HUES64 (cell line): ENCODE results near the gene ANKRD40.
A peak's percentile ranks its signal among the peaks of the same experiment; 100 is the strongest.

Experiments
- H3K27ac ChIP-seq: 2 replicates; pipeline ENCODE4 v1.7.0; 2013; ENCODE audit warnings: low read depth, low read length, inconsistent platforms
- H3K27me3 ChIP-seq: 2 replicates; pipeline ENCODE4 v1.6.1; 2013; ENCODE audit warnings: mild to moderate bottlenecking, low read length; ENCODE audit not compliant: insufficient read depth
- H3K36me3 ChIP-seq: 2 replicates; pipeline ENCODE4 v1.6.1; 2013; ENCODE audit warnings: mild to moderate bottlenecking, low read length; ENCODE audit not compliant: insufficient read depth
- H3K4me1 ChIP-seq: 2 replicates; pipeline ENCODE4 v1.6.1; 2013; ENCODE audit warnings: mild to moderate bottlenecking, low read length, moderate library complexity; ENCODE audit not compliant: insufficient read depth
- H3K4me3 ChIP-seq: 2 replicates; pipeline ENCODE4 v1.5.1; 2013; ENCODE audit warnings: mild to moderate bottlenecking, low read length, moderate library complexity
- H3K9ac ChIP-seq: 2 replicates; pipeline ENCODE4 v1.6.1; 2013; ENCODE audit warnings: mild to moderate bottlenecking, low read depth, low read length
- H3K9me3 ChIP-seq: 2 replicates; pipeline ENCODE4 v1.6.1; 2013; ENCODE audit warnings: low read depth, low read length; ENCODE audit not compliant: insufficient read depth
- WGBS: fragments of 150-250, 120-280 bp; methylation state at CpG from one replicate; pipeline ENCODE4 v1.1.7; 2013; ENCODE audit warnings: missing lambda C conversion rate; 5-methylcytosine and 5-hydroxymethylcytosine counted together

ANKRD40 gene

DNA sequence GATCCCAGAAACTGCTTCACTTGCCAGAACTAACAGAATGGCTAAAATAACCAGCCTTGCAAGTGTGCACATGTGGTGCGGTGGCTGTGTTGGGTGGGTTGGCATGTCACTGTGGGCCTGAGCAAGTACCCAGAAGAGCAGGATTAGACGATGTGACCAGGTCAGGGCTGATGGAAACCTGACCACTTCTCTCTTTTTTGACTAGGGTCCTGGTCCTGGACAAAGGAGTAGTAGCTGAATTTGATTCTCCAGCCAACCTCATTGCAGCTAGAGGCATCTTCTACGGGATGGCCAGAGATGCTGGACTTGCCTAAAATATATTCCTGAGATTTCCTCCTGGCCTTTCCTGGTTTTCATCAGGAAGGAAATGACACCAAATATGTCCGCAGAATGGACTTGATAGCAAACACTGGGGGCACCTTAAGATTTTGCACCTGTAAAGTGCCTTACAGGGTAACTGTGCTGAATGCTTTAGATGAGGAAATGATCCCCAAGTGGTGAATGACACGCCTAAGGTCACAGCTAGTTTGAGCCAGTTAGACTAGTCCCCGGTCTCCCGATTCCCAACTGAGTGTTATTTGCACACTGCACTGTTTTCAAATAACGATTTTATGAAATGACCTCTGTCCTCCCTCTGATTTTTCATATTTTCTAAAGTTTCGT lies 16.7 kb downstream of the ANKRD40 start:
- H3K9me3 ChIP-seq, result no peaks in the 10 kb centered on the region
- no peaks in the 10 kb centered on the region for H3K27me3 ChIP-seq
- H3K4me1 ChIP-seq, result peaks cover 26% of the 10 kb centered on the region
- peak overlapping the region; percentile 23 for H3K9ac ChIP-seq
- WGBS, result 92% methylated on average over 9 of the region's 9 CpGs
- H3K27ac ChIP-seq, result peak overlapping the region; percentile 57; the same call in 1 of the 2 replicates
- H3K36me3 ChIP-seq, result peaks cover 37% of the 10 kb centered on the region
- no peak overlapping the region for H3K4me3 ChIP-seq

DNA sequence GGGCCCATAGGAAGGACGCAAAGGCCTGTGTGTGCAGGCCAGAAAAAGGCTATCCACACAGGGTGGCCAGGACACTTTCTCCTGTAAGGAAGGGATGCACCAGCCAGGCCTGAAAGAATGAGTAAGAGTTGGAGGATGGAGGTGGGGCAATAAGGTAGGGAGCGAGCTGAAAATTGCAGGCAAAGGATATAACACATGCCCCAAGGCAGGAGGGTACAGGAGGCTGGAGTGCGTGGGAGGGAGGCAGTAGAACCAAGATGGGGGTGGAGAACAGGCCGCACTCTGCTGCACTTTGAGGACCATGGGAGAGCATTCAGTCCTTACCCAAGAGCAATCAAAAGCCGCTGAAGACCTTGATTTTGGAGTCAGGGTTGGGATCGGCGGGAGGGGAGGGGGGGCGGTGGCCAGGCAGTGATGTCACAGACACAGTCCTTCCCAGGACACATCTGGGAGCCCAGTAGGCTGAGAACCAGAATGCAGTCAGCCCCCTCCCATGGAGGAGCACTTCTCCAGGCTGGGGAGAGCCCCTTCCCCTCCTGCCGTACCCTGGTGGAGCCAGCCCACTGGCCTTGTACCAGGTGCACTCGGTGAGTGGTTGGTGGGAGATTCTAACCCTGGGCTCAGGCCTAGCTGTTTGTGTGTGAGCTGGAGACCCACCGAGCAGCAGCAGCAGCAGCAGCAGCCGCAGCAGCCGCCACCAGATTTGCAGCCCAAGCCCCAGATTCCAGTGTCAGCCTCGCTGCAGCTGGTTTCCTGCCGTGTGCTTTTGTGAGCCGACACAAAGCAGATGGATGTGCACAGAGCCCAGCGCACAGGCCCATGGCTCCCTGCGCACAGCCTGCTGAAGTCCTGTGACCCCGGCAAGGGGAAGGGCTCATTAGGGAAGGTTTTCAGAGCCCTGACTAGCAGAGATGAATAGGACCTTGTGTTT lies 17.5 kb downstream of the ANKRD40 start:
- H3K9me3 ChIP-seq, result no peaks in the 10 kb centered on the region
- H3K36me3 ChIP-seq, result peaks cover 29% of the 10 kb centered on the region
- H3K27ac ChIP-seq, result peak overlapping the region; percentile 57; the same call in 1 of the 2 replicates
- H3K27me3 ChIP-seq, result no peaks in the 10 kb centered on the region
- peak overlapping the region; percentile 23 for H3K9ac ChIP-seq
- H3K4me1 ChIP-seq, result peaks cover 27% of the 10 kb centered on the region
- 58% methylated on average over 19 of the region's 19 CpGs for WGBS
- H3K4me3 ChIP-seq, result no peak overlapping the region

DNA sequence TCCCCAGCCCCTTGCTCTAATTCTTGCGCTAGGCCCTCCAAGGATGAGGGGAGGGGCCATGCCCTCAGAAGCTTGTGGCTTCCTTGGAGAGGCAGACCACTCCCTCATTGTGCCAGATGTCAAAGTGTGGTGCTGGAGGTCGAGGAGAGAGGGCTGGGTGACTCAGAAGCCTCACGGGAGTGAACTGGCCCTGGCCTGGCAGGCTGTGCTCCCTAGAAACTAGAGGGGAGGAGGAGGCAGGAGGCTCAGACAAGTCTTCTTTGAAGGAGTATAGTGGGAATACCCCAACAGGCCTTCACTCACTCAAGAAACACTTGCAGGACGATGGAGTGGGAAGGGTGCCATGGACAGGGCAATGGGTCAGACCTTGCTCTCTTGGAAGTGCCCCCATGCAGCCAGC lies 18.5 kb downstream of the ANKRD40 start:
- Histone ChIP-seq H3K27me3 (no peaks in the 10 kb centered on the region), H3K4me3 (no peak overlapping the region), H3K9ac (no peak overlapping the region), H3K9me3 (no peaks in the 10 kb centered on the region), H3K27ac (no peak overlapping the region), H3K4me1 (peaks cover 33% of the 10 kb centered on the region), H3K36me3 (peaks cover 21% of the 10 kb centered on the region)
- WGBS, result 63% methylated on average over 4 of the region's 4 CpGs

DNA sequence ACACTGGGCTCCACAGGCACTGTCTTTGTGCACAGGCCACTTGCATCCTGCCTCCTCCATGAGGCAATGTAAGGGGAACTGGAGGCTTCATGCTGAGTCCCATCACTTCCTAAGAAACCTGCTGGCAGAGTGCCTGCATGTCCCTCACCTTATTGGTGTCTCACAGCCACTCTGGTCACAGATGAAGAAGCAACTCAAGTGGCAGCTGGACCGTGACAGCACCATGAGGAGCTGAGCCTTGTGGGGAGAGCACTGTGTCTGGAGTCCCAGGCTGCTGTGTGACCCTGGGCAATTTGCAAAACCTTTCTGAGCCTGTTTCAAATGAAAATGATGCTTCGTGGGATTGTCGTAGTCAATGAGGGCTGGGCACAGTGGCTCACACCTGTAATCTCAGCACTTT lies 19.5 kb downstream of the ANKRD40 start:
- Histone ChIP-seq H3K4me3 (no peak overlapping the region), H3K9ac (no peak overlapping the region), H3K27me3 (no peaks in the 10 kb centered on the region), H3K4me1 (peaks cover 33% of the 10 kb centered on the region), H3K9me3 (no peaks in the 10 kb centered on the region), H3K27ac (no peak overlapping the region), H3K36me3 (peaks cover 11% of the 10 kb centered on the region)
- WGBS, result 94% methylated on average over 3 of the region's 3 CpGs

GRCh38 chr17:50687200-50688066 lies 20.3 kb downstream of the ANKRD40 start:
- Histone ChIP-seq H3K9me3 (no peaks in the 10 kb centered on the region), H3K4me1 (peaks cover 33% of the 10 kb centered on the region), H3K27ac (no peak overlapping the region), H3K9ac (no peak overlapping the region), H3K4me3 (no peak overlapping the region), H3K36me3 (peaks cover 3% of the 10 kb centered on the region), H3K27me3 (no peaks in the 10 kb centered on the region)
- WGBS, result 84% methylated on average over 16 of the region's 16 CpGs

GRCh38 chr17:50686494-50687199 lies 21.1 kb downstream of the ANKRD40 start:
- no peak overlapping the region for H3K4me3 ChIP-seq
- H3K4me1 ChIP-seq, result peaks cover 33% of the 10 kb centered on the region
- H3K27ac ChIP-seq, result no peak overlapping the region
- WGBS, result 65% methylated on average over 14 of the region's 14 CpGs
- H3K9ac ChIP-seq, result no peak overlapping the region
- no peaks in the 10 kb centered on the region for H3K36me3 ChIP-seq
- no peaks in the 10 kb centered on the region for H3K27me3 ChIP-seq
- no peaks in the 10 kb centered on the region for H3K9me3 ChIP-seq

DNA sequence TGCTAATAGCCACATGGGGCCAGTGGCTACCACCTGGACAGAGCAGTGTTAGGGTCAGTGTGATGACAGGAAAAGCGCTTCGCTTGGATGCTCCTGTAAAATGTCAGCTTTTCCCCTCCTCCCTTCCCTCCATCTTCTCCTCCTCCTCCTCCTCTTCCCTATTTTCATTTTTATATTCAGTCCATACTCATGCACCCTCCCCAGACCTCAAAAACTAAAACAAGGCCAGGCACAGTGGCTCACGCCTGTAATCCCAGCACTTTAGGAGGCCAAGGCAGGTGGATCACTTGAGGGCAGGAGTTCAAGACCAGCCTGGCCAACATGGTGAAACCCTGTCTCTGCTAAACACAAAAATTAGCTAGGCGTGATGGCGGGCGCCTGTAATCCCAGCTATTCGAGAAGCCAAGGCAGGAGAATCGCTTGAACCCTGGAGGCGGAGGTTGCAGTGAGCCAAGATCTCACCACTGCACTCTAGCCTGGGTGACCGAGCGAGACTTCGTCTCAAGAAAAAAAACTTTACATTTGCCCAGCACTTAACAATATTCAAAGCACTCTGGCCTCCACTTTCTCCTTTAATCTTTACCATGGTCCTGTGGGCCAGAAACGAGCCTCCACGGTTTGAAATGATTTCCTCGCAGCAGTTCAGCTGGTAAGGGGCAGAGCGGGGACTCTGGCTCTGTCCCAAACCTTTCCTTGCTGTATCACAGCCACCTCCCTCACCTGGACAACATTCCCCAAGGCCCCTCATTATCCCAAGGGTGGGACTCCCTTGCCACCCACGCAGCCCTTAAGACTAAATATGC lies 21.8 kb downstream of the ANKRD40 start:
- Histone ChIP-seq H3K36me3 (no peaks in the 10 kb centered on the region), H3K27ac (no peak overlapping the region), H3K27me3 (no peaks in the 10 kb centered on the region), H3K4me1 (peaks cover 29% of the 10 kb centered on the region), H3K9ac (no peak overlapping the region), H3K4me3 (no peak overlapping the region), H3K9me3 (no peaks in the 10 kb centered on the region)
- WGBS, result 86% methylated on average over 17 of the region's 17 CpGs

DNA sequence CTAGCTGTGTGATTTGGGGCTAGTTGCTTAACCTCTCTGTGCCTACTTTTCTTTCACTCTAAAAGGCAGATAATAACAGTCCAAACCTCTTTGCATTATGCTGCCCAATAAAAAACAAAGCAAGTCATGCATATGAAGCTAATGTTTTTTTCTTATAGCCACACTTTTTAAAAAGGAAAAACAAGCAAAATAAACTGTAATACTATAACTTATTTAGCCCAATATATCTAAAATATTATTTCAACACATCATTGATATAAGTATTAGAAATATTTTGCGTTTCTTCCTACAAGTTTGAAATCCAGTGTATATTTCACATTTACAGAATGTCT lies 22.4 kb downstream of the ANKRD40 start:
- 100% methylated on average over 1 of the region's 1 CpG for WGBS
- Histone ChIP-seq H3K27ac (no peak overlapping the region), H3K4me1 (peaks cover 23% of the 10 kb centered on the region), H3K9me3 (no peaks in the 10 kb centered on the region), H3K27me3 (no peaks in the 10 kb centered on the region), H3K9ac (no peak overlapping the region), H3K36me3 (no peaks in the 10 kb centered on the region), H3K4me3 (no peak overlapping the region)

DNA sequence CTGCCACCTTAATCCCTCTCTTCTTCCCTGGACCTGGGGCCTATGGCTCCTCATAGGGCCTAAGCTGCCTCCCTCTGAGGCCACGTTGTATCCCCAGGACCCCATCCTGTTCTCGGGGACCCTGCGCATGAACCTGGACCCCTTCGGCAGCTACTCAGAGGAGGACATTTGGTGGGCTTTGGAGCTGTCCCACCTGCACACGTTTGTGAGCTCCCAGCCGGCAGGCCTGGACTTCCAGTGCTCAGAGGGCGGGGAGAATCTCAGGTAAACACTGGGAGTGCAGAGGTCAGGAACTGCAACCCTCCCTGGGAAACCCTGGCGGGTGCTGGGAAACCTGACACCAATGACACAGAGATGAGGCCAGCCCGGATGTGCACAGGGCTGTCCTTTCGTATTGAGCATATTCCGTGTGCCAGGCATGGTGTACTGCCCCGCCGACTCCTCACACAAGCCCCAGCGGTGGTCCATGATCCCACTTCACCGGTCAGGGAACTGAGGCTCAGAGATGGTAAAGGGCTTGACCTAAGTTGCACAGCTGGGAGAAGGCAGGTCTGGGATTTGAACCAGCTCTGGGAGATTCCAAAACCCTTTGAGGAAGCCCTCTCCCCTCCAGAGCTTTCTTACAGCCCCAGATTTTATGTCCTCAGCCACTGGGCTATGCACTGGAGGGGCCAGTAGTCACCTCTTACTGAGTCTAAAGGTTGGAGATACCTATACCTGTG lies 22.9 kb downstream of the ANKRD40 start:
- Histone ChIP-seq H3K9me3 (no peaks in the 10 kb centered on the region), H3K27ac (no peak overlapping the region), H3K4me3 (no peak overlapping the region), H3K9ac (no peak overlapping the region), H3K4me1 (peaks cover 19% of the 10 kb centered on the region), H3K27me3 (no peaks in the 10 kb centered on the region), H3K36me3 (no peaks in the 10 kb centered on the region)
- 71% methylated on average over 15 of the region's 15 CpGs for WGBS

GRCh38 chr17:50684288-50684611 lies 23.5 kb downstream of the ANKRD40 start:
- Histone ChIP-seq H3K4me1 (peaks cover 15% of the 10 kb centered on the region; the same call in 1 of the 2 replicates), H3K4me3 (no peak overlapping the region), H3K9ac (no peak overlapping the region), H3K9me3 (no peaks in the 10 kb centered on the region), H3K27me3 (no peaks in the 10 kb centered on the region), H3K36me3 (no peaks in the 10 kb centered on the region), H3K27ac (no peak overlapping the region)
- WGBS, result 90% methylated on average over 5 of the region's 5 CpGs
